SK-N-MC (cell line): Measurements from ENCODE around the gene DYRK1B.

ENCODE experiments used
- EZH2 ChIP-seq: fragments of 200-600 bp; sonication (generic); IDR thresholded peaks from one replicate; pipeline ENCODE4 v1.6.1; 2017; ENCODE audit warnings: antibody characterized with exemption
- FOXP2 ChIP-seq: optimal IDR thresholded peaks from 2 replicates; pipeline ENCODE3; 2011; ENCODE audit warnings: mild to moderate bottlenecking, moderate library complexity; ENCODE audit not compliant: insufficient read depth; ENCODE audit errors: extremely low read length, control extremely low read depth
- POLR2AphosphoS5 ChIP-seq: IDR thresholded peaks from 2 replicates; pipeline ENCODE4 v1.6.1; 2012; ENCODE audit warnings: mild to moderate bottlenecking, low read depth, low read length, borderline replicate concordance

- TF ChIP-seq POLR2AphosphoS5 (peak; percentile 74; the same call in 1 of the 2 replicates), EZH2 (no peak), FOXP2 (peak; percentile 14)
These were observed at the start of gene DYRK1B for GRCh38 chr19:39833464-39834286.
